SK-N-SH treated with all-trans-retinoic acid at 6 μM for 48 hours (cell line): ENCODE measurements around the gene PRMT9.

Source experiments
- ATAC-seq: fragments of 200-7000 bp; cut with Tn5 transposase; 3 replicates; pipeline ENCODE4 v1.9.1; 2020; ENCODE audit warnings: mild to moderate bottlenecking, moderate library complexity
- ARNTL ChIP-seq: fragments of 450-650 bp; formaldehyde crosslinking; IDR thresholded peaks from 2 replicates; pipeline ENCODE4 v1.5.0; 2020; ENCODE audit warnings: low read depth, mild to moderate bottlenecking, moderate library complexity, borderline replicate concordance
- CREB5 ChIP-seq: fragments of 250-450 bp; sonication (Bioruptor Pico); IDR thresholded peaks from 2 replicates; pipeline ENCODE4 v1.5.1; 2020; ENCODE audit warnings: low read depth, mild to moderate bottlenecking, moderate library complexity
- CSDC2 ChIP-seq: fragments of 250-450 bp; sonication (Bioruptor Pico); IDR thresholded peaks from 2 replicates; pipeline ENCODE4 v1.5.0; 2020; ENCODE audit warnings: mild to moderate bottlenecking, moderate library complexity
- ESRRG ChIP-seq: fragments of 250-450 bp; sonication (Bioruptor Pico); IDR thresholded peaks from 2 replicates; pipeline ENCODE4 v1.6.1; 2021; ENCODE audit warnings: mild to moderate bottlenecking
- GLIS3 ChIP-seq: fragments of 250-450 bp; sonication (Bioruptor Pico); IDR thresholded peaks from 2 replicates; pipeline ENCODE4 v1.5.0; 2020; ENCODE audit warnings: mild to moderate bottlenecking, moderate library complexity
- ISL1 ChIP-seq: fragments of 250-450 bp; sonication (Bioruptor Pico); IDR thresholded peaks from 2 replicates; pipeline ENCODE4 v2.1.2; 2022; ENCODE audit warnings: mild to moderate bottlenecking, moderate library complexity
- PPARA ChIP-seq: fragments of 250-450 bp; sonication (Bioruptor Pico); IDR thresholded peaks from 2 replicates; pipeline ENCODE4 v1.5.0; 2020; ENCODE audit warnings: mild to moderate bottlenecking, borderline replicate concordance
- RARB ChIP-seq: fragments of 250-450 bp; sonication (Bioruptor Pico); IDR thresholded peaks from 2 replicates; pipeline ENCODE4 v1.8.0; 2021; ENCODE audit warnings: mild to moderate bottlenecking, moderate library complexity
- SNAI2 ChIP-seq: fragments of 250-450 bp; sonication (Bioruptor Pico); IDR thresholded peaks from 2 replicates; pipeline ENCODE4 v1.5.0; 2020; ENCODE audit warnings: mild to moderate bottlenecking, moderate library complexity
- TCF4 ChIP-seq: fragments of 250-450 bp; sonication (Bioruptor Pico); IDR thresholded peaks from 2 replicates; pipeline ENCODE4 v1.8.0; 2021; ENCODE audit warnings: mild to moderate bottlenecking, moderate library complexity, borderline replicate concordance
- TOX ChIP-seq: fragments of 250-450 bp; sonication (Bioruptor Pico); IDR thresholded peaks from 2 replicates; pipeline ENCODE4 v1.8.0; 2021; ENCODE audit warnings: mild to moderate bottlenecking, moderate library complexity, borderline replicate concordance
- ZC3H10 ChIP-seq: fragments of 250-450 bp; sonication (Bioruptor Pico); IDR thresholded peaks from 2 replicates; pipeline ENCODE4 v1.5.1; 2021; ENCODE audit warnings: mild to moderate bottlenecking, moderate library complexity
- ZFP30 ChIP-seq: fragments of 450-650 bp; formaldehyde crosslinking; IDR thresholded peaks from 2 replicates; pipeline ENCODE4 v1.5.0; 2022; ENCODE audit warnings: mild to moderate bottlenecking, moderate library complexity
- ZNF565 ChIP-seq: fragments of 450-650 bp; formaldehyde crosslinking; conservative IDR thresholded peaks from 2 replicates; pipeline ENCODE4 v1.5.0; 2020; ENCODE audit warnings: low read depth, mild to moderate bottlenecking, moderate library complexity
- TF ChIP-seq, protein P1 (sequence below): fragments of 250-450 bp; sonication (Bioruptor Pico); IDR thresholded peaks from 2 replicates; pipeline ENCODE4 v1.5.0; 2020; ENCODE audit warnings: mild to moderate bottlenecking, moderate library complexity
- TF ChIP-seq, protein P2 (sequence below): fragments of 250-450 bp; sonication (Bioruptor Pico); IDR thresholded peaks from 2 replicates; pipeline ENCODE4 v1.8.0; 2020; ENCODE audit warnings: mild to moderate bottlenecking, moderate library complexity, borderline replicate concordance
- TF ChIP-seq, protein P3 (sequence below): fragments of 250-450 bp; sonication (Bioruptor Pico); IDR thresholded peaks from 2 replicates; pipeline ENCODE4 v1.5.1; 2021; ENCODE audit warnings: mild to moderate bottlenecking, moderate library complexity

PRMT9 gene

GRCh38 chr4:147629783-147630730 lies 53.9 kb downstream of the PRMT9 start:
- ATAC-seq = no peak

GRCh38 chr4:147628415-147628814 lies 55.5 kb downstream of the PRMT9 start:
- TF ChIP-seq, protein P1, sequence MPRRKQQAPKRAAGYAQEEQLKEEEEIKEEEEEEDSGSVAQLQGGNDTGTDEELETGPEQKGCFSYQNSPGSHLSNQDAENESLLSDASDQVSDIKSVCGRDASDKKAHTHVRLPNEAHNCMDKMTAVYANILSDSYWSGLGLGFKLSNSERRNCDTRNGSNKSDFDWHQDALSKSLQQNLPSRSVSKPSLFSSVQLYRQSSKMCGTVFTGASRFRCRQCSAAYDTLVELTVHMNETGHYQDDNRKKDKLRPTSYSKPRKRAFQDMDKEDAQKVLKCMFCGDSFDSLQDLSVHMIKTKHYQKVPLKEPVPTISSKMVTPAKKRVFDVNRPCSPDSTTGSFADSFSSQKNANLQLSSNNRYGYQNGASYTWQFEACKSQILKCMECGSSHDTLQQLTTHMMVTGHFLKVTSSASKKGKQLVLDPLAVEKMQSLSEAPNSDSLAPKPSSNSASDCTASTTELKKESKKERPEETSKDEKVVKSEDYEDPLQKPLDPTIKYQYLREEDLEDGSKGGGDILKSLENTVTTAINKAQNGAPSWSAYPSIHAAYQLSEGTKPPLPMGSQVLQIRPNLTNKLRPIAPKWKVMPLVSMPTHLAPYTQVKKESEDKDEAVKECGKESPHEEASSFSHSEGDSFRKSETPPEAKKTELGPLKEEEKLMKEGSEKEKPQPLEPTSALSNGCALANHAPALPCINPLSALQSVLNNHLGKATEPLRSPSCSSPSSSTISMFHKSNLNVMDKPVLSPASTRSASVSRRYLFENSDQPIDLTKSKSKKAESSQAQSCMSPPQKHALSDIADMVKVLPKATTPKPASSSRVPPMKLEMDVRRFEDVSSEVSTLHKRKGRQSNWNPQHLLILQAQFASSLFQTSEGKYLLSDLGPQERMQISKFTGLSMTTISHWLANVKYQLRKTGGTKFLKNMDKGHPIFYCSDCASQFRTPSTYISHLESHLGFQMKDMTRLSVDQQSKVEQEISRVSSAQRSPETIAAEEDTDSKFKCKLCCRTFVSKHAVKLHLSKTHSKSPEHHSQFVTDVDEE (CRISPR knock-in tag) = no peak
- TF ChIP-seq ARNTL (CRISPR knock-in tag) (no peak), ZC3H10 (CRISPR knock-in tag) (no peak), RARB (CRISPR knock-in tag) (no peak), ESRRG (CRISPR knock-in tag) (no peak)
- no peak for ATAC-seq

More at GRCh38 chr4:147629783-147630730, 53.9 kb downstream of the PRMT9 start:
- no peak for TF ChIP-seq SNAI2 (CRISPR knock-in tag)
- TF ChIP-seq, protein P2, sequence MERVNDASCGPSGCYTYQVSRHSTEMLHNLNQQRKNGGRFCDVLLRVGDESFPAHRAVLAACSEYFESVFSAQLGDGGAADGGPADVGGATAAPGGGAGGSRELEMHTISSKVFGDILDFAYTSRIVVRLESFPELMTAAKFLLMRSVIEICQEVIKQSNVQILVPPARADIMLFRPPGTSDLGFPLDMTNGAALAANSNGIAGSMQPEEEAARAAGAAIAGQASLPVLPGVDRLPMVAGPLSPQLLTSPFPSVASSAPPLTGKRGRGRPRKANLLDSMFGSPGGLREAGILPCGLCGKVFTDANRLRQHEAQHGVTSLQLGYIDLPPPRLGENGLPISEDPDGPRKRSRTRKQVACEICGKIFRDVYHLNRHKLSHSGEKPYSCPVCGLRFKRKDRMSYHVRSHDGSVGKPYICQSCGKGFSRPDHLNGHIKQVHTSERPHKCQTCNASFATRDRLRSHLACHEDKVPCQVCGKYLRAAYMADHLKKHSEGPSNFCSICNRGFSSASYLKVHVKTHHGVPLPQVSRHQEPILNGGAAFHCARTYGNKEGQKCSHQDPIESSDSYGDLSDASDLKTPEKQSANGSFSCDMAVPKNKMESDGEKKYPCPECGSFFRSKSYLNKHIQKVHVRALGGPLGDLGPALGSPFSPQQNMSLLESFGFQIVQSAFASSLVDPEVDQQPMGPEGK (CRISPR knock-in tag) = no peak
- no peak for TF ChIP-seq PPARA (CRISPR knock-in tag)
- TF ChIP-seq ZNF565 (CRISPR knock-in tag) = no peak
- TF ChIP-seq ISL1 (CRISPR knock-in tag) = no peak
- TF ChIP-seq TCF4 (CRISPR knock-in tag) = no peak
- TF ChIP-seq, protein P1 (CRISPR knock-in tag) = no peak
- TF ChIP-seq ZFP30 (CRISPR knock-in tag) = no peak

GRCh38 chr4:147626903-147627302 lies 57.1 kb downstream of the PRMT9 start:
- TF ChIP-seq CREB5 (CRISPR knock-in tag) (no peak), RARB (CRISPR knock-in tag) (no peak), CSDC2 (CRISPR knock-in tag) (no peak), ISL1 (CRISPR knock-in tag) (no peak), ZFP30 (CRISPR knock-in tag) (no peak), GLIS3 (no peak), TOX (no peak)
- TF ChIP-seq, protein P2 (CRISPR knock-in tag) = no peak
- TF ChIP-seq, protein P3, sequence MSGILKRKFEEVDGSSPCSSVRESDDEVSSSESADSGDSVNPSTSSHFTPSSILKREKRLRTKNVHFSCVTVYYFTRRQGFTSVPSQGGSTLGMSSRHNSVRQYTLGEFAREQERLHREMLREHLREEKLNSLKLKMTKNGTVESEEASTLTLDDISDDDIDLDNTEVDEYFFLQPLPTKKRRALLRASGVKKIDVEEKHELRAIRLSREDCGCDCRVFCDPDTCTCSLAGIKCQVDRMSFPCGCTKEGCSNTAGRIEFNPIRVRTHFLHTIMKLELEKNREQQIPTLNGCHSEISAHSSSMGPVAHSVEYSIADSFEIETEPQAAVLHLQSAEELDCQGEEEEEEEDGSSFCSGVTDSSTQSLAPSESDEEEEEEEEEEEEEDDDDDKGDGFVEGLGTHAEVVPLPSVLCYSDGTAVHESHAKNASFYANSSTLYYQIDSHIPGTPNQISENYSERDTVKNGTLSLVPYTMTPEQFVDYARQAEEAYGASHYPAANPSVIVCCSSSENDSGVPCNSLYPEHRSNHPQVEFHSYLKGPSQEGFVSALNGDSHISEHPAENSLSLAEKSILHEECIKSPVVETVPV = no peak
- ATAC-seq = no peak
